BJ (cell line): ENCODE data around the gene MMP15. TPM values are rescaled to one million over a fixed set of nuclear protein-coding genes. Genes with fewer than 3 reads are reported as not detected.

Experiments used
- CTCF ChIA-PET: fragments of 350-600 bp; formaldehyde crosslinking; extraction: SDS; loops from one replicate; lab custom pipeline; 2021; ENCODE audit warnings: antibody characterized with exemption, inconsistent platforms; lab: Yijun Ruan, JAX
- POLR2A ChIA-PET: fragments of 300-600 bp; sonication (Branson Sonifier 250); formaldehyde crosslinking; extraction: SDS; loops from one replicate; lab custom pipeline; 2021; ENCODE audit warnings: antibody characterized with exemption; lab: Charles Lee
- DNase-seq: peaks from one replicate; pipeline ENCODE4 v3.0.0-alpha.2; 2011; ENCODE audit warnings: low read depth
- H3K27me3 ChIP-seq: 2 replicates; pipeline ENCODE4 v1.6.0; 2011; ENCODE audit warnings: low read length; ENCODE audit not compliant: control insufficient read depth, insufficient read depth
- H3K36me3 ChIP-seq: 2 replicates; pipeline ENCODE4 v1.5.1; 2011; ENCODE audit warnings: low read length; ENCODE audit not compliant: control insufficient read depth, insufficient read depth
- H3K4me3 ChIP-seq: 2 replicates; pipeline ENCODE4 v1.5.1; 2011; ENCODE audit warnings: low read depth, mild to moderate bottlenecking, control low read depth, low read length
- CTCF ChIP-seq: IDR thresholded peaks from 2 replicates; pipeline ENCODE4 v1.5.1; 2011; ENCODE audit warnings: low read depth, mild to moderate bottlenecking, control low read depth, inconsistent platforms, low read length, moderate library complexity; ENCODE audit not compliant: insufficient read depth
- polyA plus RNA-seq: library from polyadenylated mRNA; depleted of rRNA; stranded (reverse); fragments of >200 nt; gene quantifications from 2 replicates; pipeline ENCODE4 v1.2.3, GENCODE V29; 2011; rRNA removed
- small RNA-seq: library from RNA; depleted of rRNA; stranded (forward); fragments of <200 nt; gene quantifications from one replicate; pipeline ENCODE3, GENCODE V24; 2012; ENCODE audit warnings: low replicate concordance, low read depth; ENCODE audit not compliant: insufficient read length

MMP15 gene
- polyA plus RNA-seq, 1 experiment = 1.1 TPM

GRCh38 chr16:58096249-58096648 is 70.7 kb downstream of the MMP15 start:
- no peaks in the 10 kb centered on the region for H3K27me3 ChIP-seq
- no peak overlapping the region for H3K4me3 ChIP-seq
- no peaks in the 10 kb centered on the region for H3K36me3 ChIP-seq
- ChIA-PET CTCF (interaction anchor here (0.5 to 1.9 kb wide), 5 partner anchors 10 to 157 kb away, joined by 3 to 7 read pairs (median 3); no protein-coding TSS in a partner anchor), POLR2A (no interaction called here)
- DNase-seq = no peak
- TF ChIP-seq CTCF = no peak

Small RNA genes lying within 50 kb of the gene (small RNA-seq; reads per million reads assigned to genes)
- not detected for gene RF00019

Other genes starting within 250 kb of the MMP15 start
- 35.3 and 60.5 TPM in 2 replicates for gene KIFC3, start 223.3 kb upstream of the MMP15 start, polyA plus RNA-seq
- gene CNGB1, start 54.6 kb upstream of the MMP15 start, polyA plus RNA-seq = not detected in 2 replicates
- gene ZNF319, start 25.1 kb upstream of the MMP15 start, polyA plus RNA-seq = 4.9 and 5.8 TPM in 2 replicates
- gene USB1, start 24.3 kb upstream of the MMP15 start, polyA plus RNA-seq = 48.7 and 86.2 TPM in 2 replicates
- gene CFAP20, start 103.6 kb downstream of the MMP15 start, polyA plus RNA-seq = 36.6 and 45.6 TPM in 2 replicates
- gene CSNK2A2, start 172.4 kb downstream of the MMP15 start, polyA plus RNA-seq = 22.5 and 32.8 TPM in 2 replicates